Endothelial cell (in vitro differentiated cells): Measurements from ENCODE around the gene C11orf52. TPM values are rescaled to one million over a fixed set of nuclear protein-coding genes. Genes with fewer than 3 reads are reported as not detected.

Experiments
- DNase-seq: peaks from one replicate; pipeline ENCODE4 v3.0.0; 2021; ENCODE audit warnings: low spot score
- H3K27ac Mint-ChIP-seq: one replicate; pipeline ENCODE4 v1.8.0; 2021; ENCODE audit warnings: mixed read lengths, inconsistent platforms; ENCODE audit not compliant: unreplicated experiment
- H3K27me3 Mint-ChIP-seq: one replicate; pipeline ENCODE4 v1.8.0; 2021; ENCODE audit warnings: mild to moderate bottlenecking, moderate library complexity, mixed read lengths, inconsistent platforms; ENCODE audit not compliant: unreplicated experiment
- H3K36me3 Mint-ChIP-seq: one replicate; pipeline ENCODE4 v1.8.0; 2021; ENCODE audit warnings: mild to moderate bottlenecking, low read depth, mixed read lengths, inconsistent platforms; ENCODE audit not compliant: unreplicated experiment
- H3K4me1 Mint-ChIP-seq: one replicate; pipeline ENCODE4 v1.8.0; 2021; ENCODE audit warnings: mild to moderate bottlenecking, mixed read lengths, inconsistent platforms; ENCODE audit not compliant: unreplicated experiment
- H3K4me3 Mint-ChIP-seq: one replicate; pipeline ENCODE4 v1.8.0; 2021; ENCODE audit warnings: mild to moderate bottlenecking, mixed read lengths, inconsistent platforms; ENCODE audit not compliant: unreplicated experiment
- H3K9me3 Mint-ChIP-seq: one replicate; pipeline ENCODE4 v1.8.0; 2021; ENCODE audit warnings: mixed read lengths, inconsistent platforms; ENCODE audit not compliant: unreplicated experiment
- total RNA-seq: library from RNA; stranded (reverse); fragmentation: NEBNext Ultra II Directional; extraction: Animal tissue kit (Norgen Biotek cat#: 25700); gene quantifications from one replicate; pipeline ENCODE4 v1.2.1, GENCODE V29; 2021; ENCODE audit not compliant: unreplicated experiment
- TF ChIP-seq, protein P1 (sequence below): fragments of 200-600 bp; sonication (generic); IDR thresholded peaks from one replicate; pipeline ENCODE4 v1.5.0; 2021; ENCODE audit warnings: antibody characterized with exemption; ENCODE audit not compliant: unreplicated experiment

The C11orf52 gene
- total RNA-seq, 1 donor from 2014 or later, result 2.8 TPM

GRCh38 chr11:111933872-111934271 lies 15.2 kb downstream of the C11orf52 start:
- Mint-ChIP-seq H3K27me3 (no peaks in the 10 kb centered on the region), H3K27ac (no peak overlapping the region), H3K36me3 (no peaks in the 10 kb centered on the region), H3K9me3 (no peaks in the 10 kb centered on the region), H3K4me3 (no peak overlapping the region), H3K4me1 (peaks cover 17% of the 10 kb centered on the region)
- TF ChIP-seq, protein P1, sequence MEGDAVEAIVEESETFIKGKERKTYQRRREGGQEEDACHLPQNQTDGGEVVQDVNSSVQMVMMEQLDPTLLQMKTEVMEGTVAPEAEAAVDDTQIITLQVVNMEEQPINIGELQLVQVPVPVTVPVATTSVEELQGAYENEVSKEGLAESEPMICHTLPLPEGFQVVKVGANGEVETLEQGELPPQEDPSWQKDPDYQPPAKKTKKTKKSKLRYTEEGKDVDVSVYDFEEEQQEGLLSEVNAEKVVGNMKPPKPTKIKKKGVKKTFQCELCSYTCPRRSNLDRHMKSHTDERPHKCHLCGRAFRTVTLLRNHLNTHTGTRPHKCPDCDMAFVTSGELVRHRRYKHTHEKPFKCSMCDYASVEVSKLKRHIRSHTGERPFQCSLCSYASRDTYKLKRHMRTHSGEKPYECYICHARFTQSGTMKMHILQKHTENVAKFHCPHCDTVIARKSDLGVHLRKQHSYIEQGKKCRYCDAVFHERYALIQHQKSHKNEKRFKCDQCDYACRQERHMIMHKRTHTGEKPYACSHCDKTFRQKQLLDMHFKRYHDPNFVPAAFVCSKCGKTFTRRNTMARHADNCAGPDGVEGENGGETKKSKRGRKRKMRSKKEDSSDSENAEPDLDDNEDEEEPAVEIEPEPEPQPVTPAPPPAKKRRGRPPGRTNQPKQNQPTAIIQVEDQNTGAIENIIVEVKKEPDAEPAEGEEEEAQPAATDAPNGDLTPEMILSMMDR, result no peak
- no peak for DNase-seq

DNA sequence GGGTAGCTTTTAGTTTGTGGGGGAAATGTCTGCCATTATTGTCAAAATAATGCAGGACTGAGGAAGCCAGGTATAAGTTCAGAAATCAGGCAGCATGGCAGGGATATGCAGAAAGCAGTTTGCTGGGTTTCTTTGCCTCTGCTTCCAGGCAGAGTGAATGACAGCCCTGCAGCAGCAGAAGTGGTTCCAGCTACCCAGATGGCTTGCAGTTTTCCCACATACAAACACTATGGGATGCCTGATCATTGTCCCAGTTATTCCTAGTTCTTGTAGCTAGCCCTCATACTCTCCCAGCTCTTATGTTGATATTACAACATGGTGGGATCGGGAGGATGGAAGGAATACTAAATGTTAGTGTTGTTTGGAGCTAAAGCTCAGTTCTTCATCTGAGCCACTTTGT lies 15.6 kb downstream of the C11orf52 start:
- H3K27ac Mint-ChIP-seq, result no peak overlapping the region
- no peak overlapping the region for H3K4me3 Mint-ChIP-seq
- DNase-seq, result no peak
- H3K4me1 Mint-ChIP-seq, result peaks cover 18% of the 10 kb centered on the region
- peaks cover under 1% of the 10 kb centered on the region for H3K27me3 Mint-ChIP-seq
- TF ChIP-seq, protein P1, result no peak
- no peaks in the 10 kb centered on the region for H3K36me3 Mint-ChIP-seq
- H3K9me3 Mint-ChIP-seq, result no peaks in the 10 kb centered on the region

DNA sequence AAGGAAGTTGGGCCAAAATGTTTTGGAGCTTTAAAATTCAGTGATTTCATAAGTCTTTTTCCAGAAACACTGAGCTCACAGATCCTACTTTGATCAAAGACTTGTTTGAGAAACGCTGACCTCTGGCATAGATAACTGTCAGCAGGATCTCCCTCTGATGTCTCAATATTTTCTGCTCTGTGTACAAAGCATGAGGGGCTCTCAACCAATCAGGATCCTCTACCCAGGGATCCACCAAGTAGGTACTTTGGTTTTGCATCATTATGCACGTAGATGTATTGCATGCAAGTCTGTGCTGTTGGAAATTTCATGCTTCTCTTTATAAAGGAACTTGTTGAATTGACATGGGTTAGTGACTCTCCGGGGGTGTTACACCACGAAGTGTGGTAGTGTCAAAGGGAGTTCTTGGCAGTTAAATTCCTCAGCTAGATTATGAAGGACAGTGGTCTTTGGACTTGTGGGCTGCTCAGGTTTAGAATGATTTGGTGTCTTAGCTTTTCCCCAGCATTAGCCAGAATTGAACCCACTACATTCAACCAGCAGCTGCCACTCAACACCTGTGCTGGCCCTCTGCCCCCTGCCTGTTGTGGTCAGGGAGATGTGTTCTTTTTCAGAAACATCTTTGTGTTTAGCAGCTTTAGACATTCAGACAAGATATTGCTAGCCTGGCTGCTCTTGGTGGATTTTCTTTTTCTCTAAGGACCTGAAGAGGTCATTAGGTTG lies 16.8 kb downstream of the C11orf52 start:
- no peak overlapping the region for H3K4me3 Mint-ChIP-seq
- no peaks in the 10 kb centered on the region for H3K36me3 Mint-ChIP-seq
- no peak for DNase-seq
- peaks cover 1% of the 10 kb centered on the region for H3K27me3 Mint-ChIP-seq
- H3K27ac Mint-ChIP-seq, result no peak overlapping the region
- TF ChIP-seq, protein P1, result no peak
- no peaks in the 10 kb centered on the region for H3K9me3 Mint-ChIP-seq
- peaks cover 22% of the 10 kb centered on the region for H3K4me1 Mint-ChIP-seq

GRCh38 chr11:111936040-111936540 lies 17.4 kb downstream of the C11orf52 start:
- Mint-ChIP-seq H3K27ac (no peak overlapping the region), H3K4me3 (peak overlapping the region; percentile 91), H3K36me3 (no peaks in the 10 kb centered on the region), H3K27me3 (peaks cover 1% of the 10 kb centered on the region), H3K4me1 (peaks cover 24% of the 10 kb centered on the region), H3K9me3 (no peaks in the 10 kb centered on the region)
- DNase-seq, result no peak
- TF ChIP-seq, protein P1, result no peak

DNA sequence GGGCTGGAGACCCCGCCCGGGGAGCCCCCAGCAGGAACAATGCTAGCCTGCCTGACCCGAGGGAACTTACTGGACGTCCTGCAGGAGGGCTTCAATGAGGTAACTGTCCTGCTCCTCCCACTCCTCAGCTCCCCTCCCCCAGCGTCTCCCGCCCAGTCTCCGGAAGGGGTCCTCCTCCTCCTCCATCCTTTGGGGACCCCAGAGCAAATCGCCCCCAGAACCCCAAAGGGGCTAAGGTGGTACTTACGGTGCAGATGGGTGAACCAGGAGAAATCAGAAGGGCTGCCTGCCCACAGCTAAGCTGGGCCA lies 18.7 kb downstream of the C11orf52 start:
- Mint-ChIP-seq H3K27ac (no peak overlapping the region), H3K36me3 (no peaks in the 10 kb centered on the region), H3K27me3 (peaks cover 1% of the 10 kb centered on the region), H3K4me1 (peaks cover 24% of the 10 kb centered on the region), H3K9me3 (no peaks in the 10 kb centered on the region), H3K4me3 (peak overlapping the region; percentile 52)
- TF ChIP-seq, protein P1, result no peak
- DNase-seq, result no peak
